CD1c-positive myeloid dendritic cell (primary cell): Measurements from ENCODE around the gene MESD.

Experiments used
- DNase-seq: peaks from one replicate; pipeline ENCODE4 v3.0.0-alpha.2; 2016; ENCODE audit errors: extremely low spot score

Gene MESD

DNA sequence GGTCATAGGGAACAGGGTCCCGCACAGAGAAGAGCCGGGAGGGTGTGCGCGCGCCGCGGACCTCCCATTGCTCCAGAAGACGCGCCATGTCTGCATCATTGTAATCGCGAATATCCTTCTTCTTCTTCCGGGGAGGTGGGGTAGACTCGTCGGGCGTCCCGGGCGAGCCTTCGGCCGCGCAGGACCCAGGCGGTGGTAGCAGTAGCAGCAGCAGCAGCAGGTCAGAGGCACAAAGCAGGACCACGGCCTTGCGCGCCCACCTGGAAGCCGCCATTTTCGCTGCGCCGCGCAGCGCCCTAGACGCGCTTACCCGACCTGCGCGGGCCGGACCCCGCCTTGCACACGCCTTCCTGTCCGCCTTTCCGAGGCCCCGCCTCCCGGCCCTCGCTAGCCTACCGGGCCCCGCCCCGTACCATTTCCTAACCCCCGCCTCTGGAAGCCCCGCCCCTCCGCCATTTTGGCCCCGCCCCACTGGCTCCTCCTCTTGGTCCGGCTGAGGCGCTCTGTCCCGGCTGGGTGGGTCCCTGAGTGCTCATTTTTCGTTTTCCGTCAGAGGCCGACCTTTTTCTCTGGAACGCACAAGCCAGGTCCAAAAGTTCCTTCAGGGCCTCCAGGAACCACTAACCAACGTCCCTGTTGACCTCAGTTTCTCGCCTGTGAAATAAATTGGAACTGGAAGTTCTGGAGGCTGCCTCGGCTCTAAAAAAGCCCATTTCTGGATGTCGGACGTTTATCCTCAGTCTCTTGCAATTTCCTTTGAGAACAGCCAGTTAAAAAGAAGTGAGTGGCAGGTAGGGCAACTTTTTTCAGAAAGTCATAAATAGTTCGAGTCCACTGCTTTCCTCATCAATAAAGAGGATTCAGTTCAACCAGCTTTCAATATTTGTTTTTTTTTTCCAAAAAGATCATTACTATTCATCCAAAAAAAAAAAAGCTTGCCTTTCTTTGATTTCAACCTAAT, at the start of gene MESD:
Gene MESD (minus strand): TSS at position 302 of the 961 bp plus-strand sequence. CDS start 28 bp downstream, at position 274.
- DNase-seq, result peak; percentile 98

DNA sequence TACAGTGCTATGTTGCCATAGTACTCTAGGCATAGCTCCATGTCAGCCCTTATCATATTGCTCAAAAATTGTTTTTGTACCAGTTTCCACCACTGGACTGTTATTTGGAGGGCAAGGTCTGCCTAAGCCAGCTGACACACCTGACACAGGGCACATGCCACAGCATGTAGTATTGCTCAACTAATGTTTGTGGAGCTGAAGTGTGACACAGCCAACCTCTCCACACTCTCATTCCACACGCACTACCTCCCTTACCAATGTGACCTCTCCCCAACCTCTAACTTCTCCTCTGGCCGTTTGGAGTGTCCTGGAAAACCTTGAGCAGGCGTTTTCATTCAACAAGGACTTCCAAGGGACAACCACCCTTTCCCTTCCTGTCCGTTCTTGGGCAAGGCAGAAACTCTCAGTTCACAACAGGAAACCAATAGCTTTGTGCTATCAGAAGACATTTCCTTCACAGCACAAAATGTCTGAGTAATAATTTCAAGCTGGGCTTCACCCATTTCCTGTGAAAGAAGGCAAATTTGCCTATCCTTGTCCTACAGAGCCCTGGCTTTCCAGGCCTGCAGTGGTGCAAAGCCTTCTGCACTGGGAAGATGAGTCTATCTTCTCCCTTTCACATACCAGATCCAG, 49.5 kb upstream of the MESD start:
- no peak for DNase-seq

GRCh38 chr15:81037952-81038743, 48.5 kb upstream of the MESD start:
- DNase-seq, result no peak

DNA sequence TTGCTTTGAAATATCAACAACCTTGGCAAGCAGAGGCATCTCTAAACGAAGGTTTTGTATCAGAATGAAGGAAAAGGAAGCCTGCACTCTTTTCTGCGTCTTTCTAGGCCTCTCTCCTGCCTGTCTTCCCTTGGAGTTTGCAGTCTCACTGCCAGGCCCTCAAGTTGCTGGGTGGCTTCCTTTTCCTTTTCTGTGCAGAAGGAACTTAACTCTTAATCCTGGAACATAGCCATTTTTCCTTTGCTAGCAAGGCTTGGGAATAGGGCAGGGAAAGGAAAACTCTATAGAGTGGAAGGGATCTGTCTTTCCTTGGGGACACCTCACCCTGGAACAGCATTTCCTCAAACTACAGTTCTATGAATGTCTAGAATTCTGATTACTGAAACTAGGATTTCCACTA, 43.9 kb upstream of the MESD start:
- DNase-seq, result no peak

DNA sequence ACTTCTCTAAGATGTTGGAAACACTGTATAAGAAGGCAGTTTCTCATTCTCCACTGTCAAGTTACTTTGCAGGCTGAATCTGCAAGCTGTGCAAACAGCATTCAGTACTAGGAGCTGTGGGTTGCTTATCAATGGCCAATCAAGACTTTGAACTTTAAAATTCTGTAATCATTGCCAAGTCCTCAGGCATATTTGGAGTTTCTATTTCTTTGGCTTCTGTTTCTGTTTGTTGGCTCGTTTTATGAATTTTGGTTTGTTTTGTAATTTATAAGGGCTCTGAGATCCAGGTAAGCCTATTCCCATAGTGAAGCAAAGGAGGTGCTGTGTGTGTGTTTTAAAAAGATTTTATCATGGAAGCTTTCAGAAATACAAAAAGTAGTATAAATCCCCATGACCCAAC, 43.2 kb upstream of the MESD start:
- no peak for DNase-seq

- DNase-seq, result no peak
Measured at GRCh38 chr15:81032355-81032754, 42.7 kb upstream of the MESD start.

DNA sequence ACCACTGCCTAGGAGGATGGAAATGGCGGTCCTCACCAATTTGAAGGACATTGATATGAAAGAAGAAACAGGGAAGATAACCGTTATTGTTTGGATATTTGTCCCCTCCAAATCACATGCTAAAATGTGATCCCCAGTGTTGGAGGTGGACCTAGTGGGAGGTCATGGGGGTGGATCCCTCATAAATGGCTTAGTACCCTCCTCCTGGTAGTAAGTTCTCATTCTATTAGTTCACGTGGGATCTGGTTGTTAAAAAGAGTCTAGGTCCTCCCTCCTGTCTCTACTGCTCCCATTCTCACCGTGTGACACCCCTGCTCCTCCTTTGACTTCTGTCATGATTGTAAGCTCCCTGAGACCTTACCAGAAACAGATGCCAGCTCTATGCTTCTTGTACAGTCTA, 41.6 kb upstream of the MESD start:
- DNase-seq, result no peak

- peak; percentile 67 for DNase-seq
Measured at GRCh38 chr15:81030301-81030750, 40.7 kb upstream of the MESD start.

- peak; percentile 71 for DNase-seq
Measured at GRCh38 chr15:81029414-81030300, 40.0 kb upstream of the MESD start.

- DNase-seq, result peak; percentile 31
Measured at GRCh38 chr15:81026836-81027599, 37.4 kb upstream of the MESD start.

DNA sequence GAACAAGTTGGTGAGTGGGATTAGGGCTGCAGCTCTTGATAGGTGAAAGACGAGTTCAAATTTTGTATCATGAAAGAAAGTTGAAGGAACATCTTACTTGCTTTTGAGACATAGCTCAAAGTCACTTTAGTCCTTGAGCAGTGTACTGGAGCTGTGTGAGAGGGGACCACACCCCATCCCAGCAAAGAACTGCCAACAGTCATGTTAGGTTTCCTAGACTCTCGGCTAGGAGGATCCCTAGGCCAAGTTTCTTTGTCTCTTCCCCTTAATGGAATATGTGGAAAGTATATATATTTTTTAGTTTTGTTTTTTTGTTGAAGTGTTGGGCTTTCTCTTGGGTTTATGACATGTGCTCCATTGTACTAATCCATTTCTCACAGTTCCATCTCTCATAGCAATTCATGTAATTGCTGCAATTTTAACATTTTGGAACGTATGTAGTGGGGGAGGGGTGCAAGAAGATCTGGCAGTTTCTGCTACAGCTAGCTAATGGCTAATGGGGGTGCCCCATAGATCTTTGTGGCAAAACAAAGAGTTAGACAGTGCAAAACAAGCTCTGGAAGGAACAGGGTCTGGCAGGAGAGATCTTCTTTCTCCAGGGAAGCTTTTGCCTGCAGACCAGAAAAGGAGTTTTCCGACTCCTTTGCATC, 36.2 kb upstream of the MESD start:
- DNase-seq, result no peak

DNA sequence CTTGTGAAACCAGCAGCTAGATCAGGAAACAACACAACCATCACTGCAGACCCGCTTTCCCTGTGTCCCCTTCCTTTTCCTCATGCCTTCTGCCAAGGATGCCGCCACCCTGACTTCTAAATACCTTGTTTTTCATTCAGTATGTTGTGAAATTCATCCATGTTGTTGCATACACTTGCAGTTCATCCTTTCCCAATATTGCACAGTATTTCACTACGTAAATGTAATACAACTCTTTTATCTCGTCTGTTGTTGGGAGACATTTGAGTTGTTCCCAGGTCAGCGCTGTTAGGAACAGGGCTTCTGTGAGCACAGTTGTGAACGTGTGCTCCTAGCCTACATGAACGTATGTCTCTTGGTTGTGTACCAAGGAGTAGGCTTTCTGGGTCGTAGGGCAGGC, 35.3 kb upstream of the MESD start:
- peak; percentile 27 for DNase-seq

GRCh38 chr15:81024265-81024872, 34.8 kb upstream of the MESD start:
- DNase-seq, result peak; percentile 59

DNA sequence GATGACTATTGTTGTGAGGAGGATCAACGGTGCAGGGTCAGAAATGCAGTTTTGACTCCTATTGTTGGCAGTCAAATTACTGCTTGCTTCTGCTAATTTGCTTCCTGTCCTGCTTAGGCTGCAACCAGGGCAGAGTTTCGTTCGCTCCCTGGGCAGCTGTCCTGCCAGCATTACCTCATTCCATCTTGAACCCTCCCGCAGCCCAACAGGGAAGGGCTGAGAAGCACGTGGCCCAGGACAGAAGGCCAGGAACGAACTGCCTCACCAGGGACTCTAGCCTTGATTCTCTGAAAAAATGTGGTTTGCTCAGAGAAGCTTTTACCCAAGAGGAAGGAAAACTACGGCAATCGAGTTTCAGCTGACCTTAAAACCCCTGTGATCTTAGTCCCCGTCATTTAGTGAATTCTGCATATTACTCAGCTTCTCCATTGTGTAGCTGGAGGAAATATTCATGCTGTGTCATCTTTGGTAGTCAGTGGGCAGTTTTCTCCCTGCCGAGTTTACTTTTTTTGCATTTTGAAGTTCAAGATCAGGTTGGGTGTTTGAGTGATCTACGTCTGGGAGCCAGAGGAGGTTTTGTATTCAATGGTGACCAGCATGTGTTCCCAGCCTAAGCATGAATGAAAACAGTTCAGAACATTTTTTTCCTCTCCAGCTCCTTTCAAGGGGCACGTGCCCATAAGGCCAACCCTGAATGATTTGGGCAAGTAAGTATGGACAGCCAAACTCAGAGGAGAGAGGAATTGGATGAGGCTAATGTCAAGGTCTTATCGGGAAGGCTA, 34.1 kb upstream of the MESD start:
- peak; percentile 97 for DNase-seq

DNA sequence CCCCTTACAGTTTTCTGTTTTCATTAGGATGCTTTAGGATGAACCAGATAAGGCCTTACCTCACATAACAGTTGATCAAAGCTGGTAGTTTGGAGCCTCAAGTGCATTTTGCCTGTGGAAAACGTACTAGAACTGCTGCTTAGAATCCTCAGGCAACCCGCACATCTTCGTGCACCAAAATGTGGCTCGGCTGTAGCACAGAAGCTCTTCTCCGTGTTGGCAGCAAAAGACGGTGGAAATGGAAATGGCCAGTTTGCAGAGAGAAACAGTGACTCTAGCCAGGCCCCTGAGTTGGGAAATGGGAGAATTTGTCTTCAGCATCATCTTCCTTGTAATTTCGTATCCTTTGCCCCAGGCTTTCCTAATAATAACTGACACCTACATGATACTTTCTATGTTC, 31.7 kb upstream of the MESD start:
- DNase-seq, result no peak

- DNase-seq, result no peak
Measured at GRCh38 chr15:81018197-81018596, 28.6 kb upstream of the MESD start.

GRCh38 chr15:81016489-81017068, 27.0 kb upstream of the MESD start:
- DNase-seq, result no peak
